NB4 (cell line): ENCODE results near the gene STK39.
"Not testable (repeated sequence)": the region's sequence is repeated elsewhere in the genome, so short reads cannot be mapped to it uniquely, and the experiment has no call there.

Source experiments
- DNase-seq: peaks from one replicate; pipeline ENCODE4 v3.0.0; 2010; ENCODE audit warnings: low read depth
- H3K4me3 ChIP-seq: one replicate; pipeline ENCODE4 v1.5.1; 2011; ENCODE audit warnings: mild to moderate bottlenecking, low read depth, low read length, moderate library complexity
- MYC ChIP-seq: IDR thresholded peaks from 2 replicates; pipeline ENCODE4 v1.6.1; 2011; ENCODE audit warnings: low read depth, low read length
- POLR2A ChIP-seq: IDR thresholded peaks from 2 replicates; pipeline ENCODE4 v1.6.1; 2011; ENCODE audit warnings: mild to moderate bottlenecking; ENCODE audit not compliant: insufficient read length; ENCODE audit errors: extremely low read depth
- TF ChIP-seq, protein P1 (sequence below): IDR thresholded peaks from 2 replicates; pipeline ENCODE4 v1.6.1; 2011; ENCODE audit warnings: low read depth, low read length
- TF ChIP-seq, protein P2 (sequence below): IDR thresholded peaks from one replicate; pipeline ENCODE4 v1.5.1; 2012; ENCODE audit warnings: low read depth, low read length

Gene STK39

DNA sequence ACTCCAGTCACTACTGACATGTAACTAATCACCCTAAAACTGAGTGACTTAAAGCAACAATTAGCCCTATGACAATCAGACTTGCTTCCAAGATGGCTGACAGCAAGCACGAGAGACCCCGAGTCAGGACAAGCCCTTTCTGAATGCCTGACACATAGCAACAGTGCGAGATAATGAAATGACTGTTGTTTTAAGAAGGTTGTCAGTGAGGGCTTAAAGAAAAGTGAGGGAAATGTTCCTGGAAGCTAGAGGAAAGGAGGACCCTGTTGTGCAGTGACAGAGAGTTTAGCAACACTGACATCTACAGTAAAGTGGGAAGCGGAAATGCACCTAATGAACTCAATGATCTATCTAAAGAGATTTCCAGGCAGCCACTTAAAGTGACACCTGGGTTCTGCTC is 163.1 kb downstream of the STK39 start:
- no peak for DNase-seq
- TF ChIP-seq, protein P1, sequence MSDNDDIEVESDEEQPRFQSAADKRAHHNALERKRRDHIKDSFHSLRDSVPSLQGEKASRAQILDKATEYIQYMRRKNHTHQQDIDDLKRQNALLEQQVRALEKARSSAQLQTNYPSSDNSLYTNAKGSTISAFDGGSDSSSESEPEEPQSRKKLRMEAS: no peak
- no peak for TF ChIP-seq POLR2A
- TF ChIP-seq MYC: no peak
- TF ChIP-seq, protein P2, sequence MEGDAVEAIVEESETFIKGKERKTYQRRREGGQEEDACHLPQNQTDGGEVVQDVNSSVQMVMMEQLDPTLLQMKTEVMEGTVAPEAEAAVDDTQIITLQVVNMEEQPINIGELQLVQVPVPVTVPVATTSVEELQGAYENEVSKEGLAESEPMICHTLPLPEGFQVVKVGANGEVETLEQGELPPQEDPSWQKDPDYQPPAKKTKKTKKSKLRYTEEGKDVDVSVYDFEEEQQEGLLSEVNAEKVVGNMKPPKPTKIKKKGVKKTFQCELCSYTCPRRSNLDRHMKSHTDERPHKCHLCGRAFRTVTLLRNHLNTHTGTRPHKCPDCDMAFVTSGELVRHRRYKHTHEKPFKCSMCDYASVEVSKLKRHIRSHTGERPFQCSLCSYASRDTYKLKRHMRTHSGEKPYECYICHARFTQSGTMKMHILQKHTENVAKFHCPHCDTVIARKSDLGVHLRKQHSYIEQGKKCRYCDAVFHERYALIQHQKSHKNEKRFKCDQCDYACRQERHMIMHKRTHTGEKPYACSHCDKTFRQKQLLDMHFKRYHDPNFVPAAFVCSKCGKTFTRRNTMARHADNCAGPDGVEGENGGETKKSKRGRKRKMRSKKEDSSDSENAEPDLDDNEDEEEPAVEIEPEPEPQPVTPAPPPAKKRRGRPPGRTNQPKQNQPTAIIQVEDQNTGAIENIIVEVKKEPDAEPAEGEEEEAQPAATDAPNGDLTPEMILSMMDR: no peak

DNA sequence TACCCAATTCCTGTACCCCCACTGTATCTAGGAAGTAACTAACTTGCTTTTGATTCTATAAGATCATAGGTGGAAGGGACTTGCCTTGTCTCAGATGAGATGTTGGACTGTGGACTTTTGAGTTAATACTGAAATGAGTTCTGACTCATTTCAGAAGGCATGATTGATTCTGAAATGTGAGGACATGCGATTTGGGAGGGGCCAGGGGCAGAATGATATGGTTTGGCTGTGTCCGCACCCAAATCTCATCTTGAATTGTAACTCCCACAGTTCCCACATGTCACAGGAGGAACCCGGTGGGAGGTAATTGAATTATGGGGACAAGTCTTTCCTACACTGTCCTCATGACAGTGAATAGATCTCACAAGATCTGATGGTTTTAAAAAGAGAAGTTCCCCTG is 165.9 kb downstream of the STK39 start:
- H3K4me3 ChIP-seq, DNase-seq: not testable (repeated sequence)

More for the DNA sequence above, 163.1 kb downstream of the STK39 start:
- H3K4me3 ChIP-seq: no peak overlapping the region

DNA sequence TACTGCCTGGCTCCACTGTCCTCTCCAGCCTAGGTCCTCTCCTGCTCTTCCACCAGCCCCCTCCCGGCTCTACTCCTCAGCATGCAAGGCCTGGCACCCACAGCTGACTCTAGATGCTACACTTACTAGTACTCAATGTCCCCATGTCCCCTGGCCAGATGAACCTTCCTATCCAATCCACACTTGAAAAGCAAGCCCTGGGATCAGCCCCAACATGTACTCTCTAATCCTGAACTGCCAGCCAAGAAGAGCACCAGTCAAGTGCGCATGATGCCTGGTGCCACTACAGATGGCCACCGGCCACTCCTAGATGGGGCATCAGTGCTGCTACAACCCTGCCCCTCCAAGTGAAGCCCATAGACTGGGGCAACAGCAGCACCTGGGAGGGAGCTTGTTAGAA is 168.2 kb downstream of the STK39 start:
- no peak overlapping the region for H3K4me3 ChIP-seq
- TF ChIP-seq, protein P1: no peak
- TF ChIP-seq POLR2A (no peak), MYC (no peak)
- TF ChIP-seq, protein P2: no peak
- DNase-seq: no peak

DNA sequence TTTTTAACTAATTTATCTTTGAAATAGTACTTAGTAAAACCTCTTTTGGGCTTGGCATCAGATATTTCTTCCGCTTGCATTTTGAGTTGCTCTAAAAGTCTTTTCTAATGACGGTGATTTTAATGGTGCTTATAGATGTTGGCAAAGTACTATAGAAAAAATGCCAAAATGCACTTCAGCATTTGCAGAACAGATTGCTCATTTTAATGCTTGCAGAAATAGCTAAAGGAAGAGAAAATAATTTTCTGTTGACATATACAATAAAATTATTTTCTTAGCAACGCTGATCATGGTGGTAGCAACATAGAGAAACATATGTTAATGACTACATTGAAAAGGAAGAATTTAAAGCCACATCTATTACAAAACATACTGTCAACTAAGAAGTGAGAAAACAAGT is 170.7 kb downstream of the STK39 start:
- no peak for DNase-seq
- no peak overlapping the region for H3K4me3 ChIP-seq
- no peak for TF ChIP-seq MYC
- TF ChIP-seq, protein P2: no peak
- TF ChIP-seq, protein P1: no peak
- TF ChIP-seq POLR2A: no peak

DNA sequence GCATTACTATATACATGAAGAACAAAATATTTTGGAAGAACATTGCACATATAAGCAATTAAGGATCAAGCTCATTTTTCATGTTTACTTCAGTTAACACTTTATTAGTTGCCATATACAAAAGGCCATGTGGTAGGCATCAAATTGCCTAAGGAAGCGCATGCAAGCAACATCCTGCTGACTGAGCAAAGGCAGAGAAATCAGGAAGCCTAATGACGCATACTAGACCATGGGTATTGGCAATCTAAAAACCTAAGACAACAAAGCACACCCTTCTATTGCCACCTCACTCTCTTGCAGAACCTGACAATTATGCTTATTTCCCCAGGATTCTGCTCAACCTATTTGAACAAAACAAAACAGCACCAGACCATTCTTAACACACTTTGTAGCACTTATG is 171.9 kb downstream of the STK39 start:
- DNase-seq: no peak
- TF ChIP-seq POLR2A (no peak), MYC (no peak)
- TF ChIP-seq, protein P2: no peak
- TF ChIP-seq, protein P1: no peak
- H3K4me3 ChIP-seq: no peak overlapping the region

DNA sequence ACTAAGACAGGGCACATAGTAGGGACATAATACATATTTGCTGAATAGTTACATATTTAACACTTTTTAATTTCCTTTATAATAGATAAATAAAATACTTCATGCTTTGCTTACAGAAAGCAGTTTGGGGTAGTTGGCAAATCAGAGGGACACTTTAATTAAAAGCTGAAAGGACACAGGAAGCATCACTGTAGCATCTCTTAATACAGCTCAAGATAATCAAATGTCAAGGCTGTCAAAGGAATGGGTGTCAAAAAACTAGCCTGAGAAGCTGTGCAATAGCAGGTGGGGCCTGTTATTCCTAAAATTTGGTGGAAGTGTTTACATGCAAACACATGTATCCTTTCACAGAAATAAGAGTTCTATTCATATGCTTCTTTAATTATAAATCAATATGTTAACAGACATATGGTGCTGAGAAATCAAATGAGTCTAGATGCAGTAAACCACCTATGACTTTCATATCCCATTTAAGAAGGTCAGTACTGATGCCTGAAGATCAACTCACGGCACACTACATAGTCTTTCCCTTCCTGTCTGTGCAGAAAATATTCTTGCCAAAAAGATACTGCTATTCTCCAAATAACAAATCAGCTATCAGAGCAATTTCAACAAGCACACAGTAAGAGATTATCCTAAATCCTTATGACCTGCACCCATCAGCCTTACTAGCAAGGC is 174.6 kb downstream of the STK39 start:
- no peak overlapping the region for H3K4me3 ChIP-seq
- DNase-seq: no peak
- no peak for TF ChIP-seq POLR2A
- TF ChIP-seq MYC: no peak
- TF ChIP-seq, protein P1: no peak
- TF ChIP-seq, protein P2: no peak
